Keratinocyte (primary cell): Measurements from ENCODE around the gene KCNG2. TPM values are rescaled to one million over a fixed set of nuclear protein-coding genes. Genes with fewer than 3 reads are reported as not detected.

ENCODE experiments used
- DNase-seq: peaks from one replicate; pipeline ENCODE4 v3.0.0-alpha.2; 2011; ENCODE audit warnings: low read depth, missing footprints, low spot score
- FAIRE-seq: peaks from 2 replicates; lab custom pipeline; 2011; peaks lifted over from hg19 to GRCh38; lab: Jason Lieb, UNC
- H2AFZ ChIP-seq: 2 replicates; pipeline ENCODE4 v1.6.0; 2012; ENCODE audit warnings: low read length, control low read depth, inconsistent platforms; ENCODE audit not compliant: control insufficient read depth
- H3K27ac ChIP-seq: 2 replicates; pipeline ENCODE4 v1.5.1; 2011; ENCODE audit warnings: low read length; ENCODE audit not compliant: control insufficient read depth, insufficient read depth
- H3K27me3 ChIP-seq: 3 replicates; pipeline ENCODE4 v1.6.0; 2011; ENCODE audit warnings: low read length; ENCODE audit not compliant: control insufficient read depth, insufficient read depth; ENCODE audit errors: extremely low read depth
- H3K36me3 ChIP-seq, 2 experiments: 2 replicates in 1 of 2; 3 replicates in 1 of 2; pipeline ENCODE4 v1.5.1; 2011; ENCODE audit warnings: low read length in 2 of 2, mild to moderate bottlenecking in 1 of 2; ENCODE audit not compliant: control insufficient read depth in 2 of 2, insufficient read depth in 2 of 2; ENCODE audit errors: extremely low read depth in 1 of 2
- H3K4me1 ChIP-seq: 3 replicates; pipeline ENCODE4 v1.5.1; 2011; ENCODE audit warnings: low read length; ENCODE audit not compliant: control insufficient read depth, insufficient read depth; ENCODE audit errors: extremely low read depth
- H3K4me2 ChIP-seq: 3 replicates; pipeline ENCODE4 v1.6.0; 2011; ENCODE audit warnings: low read depth, low read length; ENCODE audit not compliant: control insufficient read depth, insufficient read depth; ENCODE audit errors: extremely low read depth
- H3K4me3 ChIP-seq, 3 experiments: fragments of 200-600 bp in 1 of 3; sonication (generic) in 1 of 3; 2 replicates in 2 of 3; 3 replicates in 1 of 3; pipeline ENCODE4 v1.5.1; 2011 to 2016; ENCODE audit warnings: low read length in 3 of 3, mild to moderate bottlenecking in 3 of 3, control low read depth in 2 of 3, inconsistent platforms in 1 of 3, low read depth in 1 of 3, mixed read lengths in 1 of 3, mixed run types in 1 of 3, moderate library complexity in 1 of 3; ENCODE audit not compliant: control insufficient read depth in 2 of 3, insufficient read depth in 2 of 3; ENCODE audit errors: extremely low read depth in 1 of 3
- H3K79me2 ChIP-seq: 2 replicates; pipeline ENCODE4 v1.6.0; 2012; ENCODE audit warnings: low read length; ENCODE audit not compliant: control insufficient read depth, insufficient read depth
- H3K9ac ChIP-seq: 3 replicates; pipeline ENCODE4 v1.6.0; 2011; ENCODE audit warnings: low read length; ENCODE audit not compliant: control insufficient read depth, insufficient read depth; ENCODE audit errors: extremely low read depth
- H3K9me1 ChIP-seq: 3 replicates; pipeline ENCODE4 v1.6.0; 2011; ENCODE audit warnings: low read length; ENCODE audit not compliant: control insufficient read depth, insufficient read depth; ENCODE audit errors: extremely low read depth
- H3K9me3 ChIP-seq: 2 replicates; pipeline ENCODE4 v1.5.1; 2012; ENCODE audit warnings: low read depth, low read length; ENCODE audit not compliant: control insufficient read depth
- H4K20me1 ChIP-seq: 3 replicates; pipeline ENCODE4 v1.6.0; 2011; ENCODE audit warnings: low read length; ENCODE audit not compliant: control insufficient read depth, insufficient read depth; ENCODE audit errors: extremely low read depth
- CTCF ChIP-seq, 3 experiments: IDR thresholded peaks in 1 of 3; conservative IDR thresholded peaks in 1 of 3; optimal IDR thresholded peaks in 1 of 3; 2 replicates in 2 of 3; 3 replicates in 1 of 3; pipeline versions ENCODE3 to v1.5.1; 2011; ENCODE audit warnings: low read length in 3 of 3, mild to moderate bottlenecking in 3 of 3, moderate library complexity in 2 of 3, control low read depth in 1 of 3, inconsistent platforms in 1 of 3; ENCODE audit not compliant: insufficient read depth in 2 of 3; ENCODE audit errors: extremely low read depth in 1 of 3
- EZH2 ChIP-seq: IDR thresholded peaks from one replicate; pipeline ENCODE4 v1.6.1; 2012; ENCODE audit warnings: inconsistent platforms, mild to moderate bottlenecking, low read length, moderate library complexity
- dilution Hi-C: fragments of 300-500 bp; cut with MboI; formaldehyde crosslinking; loops from one replicate; pipeline ENCODE4 v1.7.0; 2020; ENCODE audit warnings: low sequenced_read_pairs; ENCODE audit not compliant: extremely low pct_ligation_motif_present
- polyA plus RNA-seq, 5 experiments: library from polyadenylated mRNA; depleted of rRNA in 3 of 5; stranded (reverse) in 3 of 5; stranded (forward) in 1 of 5; unstranded in 1 of 5; fragments of >200 nt; gene quantifications; 1 replicate in 1 of 5; 2 replicates in 3 of 5; 3 replicates in 1 of 5; pipeline versions ENCODE4 v1.2.1 to v1.2.3, GENCODE V29; 2011 to 2012; ENCODE audit warnings: missing spikeins in 2 of 5, low read depth in 1 of 5, low replicate concordance in 1 of 5

KCNG2 gene
- polyA plus RNA-seq, 1 donor (not counting 4 experiments of a cell fraction or from before 2014, with no cell fraction given): not detected

- Histone ChIP-seq H3K4me2 (no peak overlapping the region), H3K79me2 (peaks cover 21% of the 10 kb centered on the region)
- FAIRE-seq: no peak
Observed at GRCh38 chr18:79916546-79917168, 118.9 kb downstream of the KCNG2 start.

GRCh38 chr18:79917169-79917852 lies 119.6 kb downstream of the KCNG2 start:
- H3K9me3 ChIP-seq: no peaks in the 10 kb centered on the region
- peaks cover 10 to 12% of the 10 kb centered on the region in 2 experiments for H3K36me3 ChIP-seq
- FAIRE-seq (no peak), DNase-seq (no peak)
- no peaks in the 10 kb centered on the region for H3K4me1 ChIP-seq
- dilution Hi-C loops: no loop called here
- H3K4me3 ChIP-seq: no peak overlapping the region
- H3K79me2 ChIP-seq: peaks cover 22% of the 10 kb centered on the region
- no peaks in the 10 kb centered on the region for H3K27me3 ChIP-seq
- no peaks in the 10 kb centered on the region for H4K20me1 ChIP-seq
- no peak overlapping the region for H3K4me2 ChIP-seq
- H3K9ac ChIP-seq: no peak overlapping the region
- H2AFZ ChIP-seq: no peak overlapping the region
- H3K9me1 ChIP-seq: no peaks in the 10 kb centered on the region
- TF ChIP-seq CTCF (optimal IDR thresholded peaks at IDR 0.05 in 1 of 3, IDR thresholded peaks at IDR 0.05 in 1 of 3, conservative IDR thresholded peaks at IDR 0.05 in 1 of 3; ENCODE audit: extremely low read depth in 1 of 3, insufficient read depth in 2 of 3, low read length in 3 of 3) (no peak), EZH2 (no peak)
- H3K27ac ChIP-seq: no peak overlapping the region

More at GRCh38 chr18:79916546-79917168, 118.9 kb downstream of the KCNG2 start:
- no peak for DNase-seq
- Histone ChIP-seq H4K20me1 (no peaks in the 10 kb centered on the region), H3K4me3 (no peak overlapping the region), H3K27me3 (no peaks in the 10 kb centered on the region), H2AFZ (no peak overlapping the region), H3K9ac (no peak overlapping the region), H3K9me1 (no peaks in the 10 kb centered on the region), H3K4me1 (no peaks in the 10 kb centered on the region), H3K9me3 (no peaks in the 10 kb centered on the region), H3K27ac (no peak overlapping the region), H3K36me3 (peaks cover 6 to 8% of the 10 kb centered on the region in 2 experiments)
- TF ChIP-seq CTCF (optimal IDR thresholded peaks at IDR 0.05 in 1 of 3, IDR thresholded peaks at IDR 0.05 in 1 of 3, conservative IDR thresholded peaks at IDR 0.05 in 1 of 3; ENCODE audit: extremely low read depth in 1 of 3, insufficient read depth in 2 of 3, low read length in 3 of 3) (no peak), EZH2 (no peak)
- dilution Hi-C loops: no loop called here
